Esophagus muscularis mucosa (tissue), 4 donors: ENCODE results near the gene CAPN14. TPM values are rescaled to one million over a fixed set of nuclear protein-coding genes. Genes with fewer than 3 reads are reported as not detected.

Source experiments
- DNase-seq: peaks from one replicate; pipeline ENCODE4 v3.0.0-alpha.2; 2017; ENCODE audit errors: extremely low spot score
- H3K27ac ChIP-seq, 4 donors: fragments of 200-600 bp; sonication (generic); replicated peaks in 1 of 4; 1 replicate in 3 of 4; 2 replicates in 1 of 4; pipeline ENCODE4 v1.5.1; 2016 to 2019; ENCODE audit warnings: mild to moderate bottlenecking in 1 of 4
- H3K27me3 ChIP-seq, 4 donors: fragments of 200-600 bp; sonication (generic); one replicate each; pipeline versions ENCODE4 v1.5.1 to v1.6.0; 2016 to 2019
- H3K36me3 ChIP-seq, 4 donors: fragments of 200-600 bp; sonication (generic); one replicate each; pipeline ENCODE4 v1.5.1; 2016 to 2019
- H3K4me1 ChIP-seq, 4 donors: fragments of 200-600 bp; sonication (generic); one replicate each; pipeline ENCODE4 v1.5.1; 2016 to 2019
- H3K4me3 ChIP-seq, 4 donors: fragments of 200-600 bp; sonication (generic); 1 replicate in 2 of 4; 2 replicates in 2 of 4; pipeline ENCODE4 v1.5.1; 2016 to 2019; ENCODE audit warnings: mild to moderate bottlenecking in 4 of 4, moderate library complexity in 1 of 4
- H3K9me3 ChIP-seq, 4 donors: fragments of 200-600 bp; sonication (generic); 1 replicate in 3 of 4; 2 replicates in 1 of 4; pipeline ENCODE4 v1.5.1; 2016 to 2019
- EP300 ChIP-seq: sonication (generic); formaldehyde crosslinking; IDR thresholded peaks from one replicate; pipeline ENCODE4 v1.6.1; 2017; ENCODE audit warnings: antibody characterized with exemption
- POLR2A ChIP-seq: fragments of 450-650 bp; IDR thresholded peaks from one replicate; pipeline ENCODE4 v1.6.1; 2017; ENCODE audit warnings: antibody characterized with exemption, moderate library complexity, mild to moderate bottlenecking, low read depth
- POLR2AphosphoS5 ChIP-seq, 2 donors: sonication (generic); formaldehyde crosslinking; IDR thresholded peaks; one replicate each; pipeline ENCODE4 v1.6.1; 2017; ENCODE audit warnings: antibody characterized with exemption in 2 of 2
- WGBS: methylation state at CpG from one replicate; pipeline ENCODE4 v1.1.5; 2018; 5-methylcytosine and 5-hydroxymethylcytosine counted together
- intact Hi-C: fragments of 100-400 bp; cut with DNase I; formaldehyde crosslinking; loops from one replicate; pipeline ENCODE4 v1.15.1; 2023
- total RNA-seq, 4 donors: library from RNA; depleted of rRNA; stranded (reverse); fragments of >200 nt; gene quantifications; one replicate each; pipeline versions ENCODE4 v1.1.0 to v1.2.1, GENCODE V29; 2016
- TF ChIP-seq, protein P1 (sequence below), 3 experiments: fragments of 200-600 bp in 2 of 3; fragments of 450-650 bp in 1 of 3; sonication (generic) in 2 of 3; IDR thresholded peaks; one replicate each; pipeline ENCODE4 v1.5.1; 2017 to 2019; ENCODE audit warnings: antibody characterized with exemption in 3 of 3, mild to moderate bottlenecking in 2 of 3, moderate library complexity in 1 of 3

Gene CAPN14
- total RNA-seq, 4 donors from 2014 or later, result 0.42 TPM; not detected in 3

DNA sequence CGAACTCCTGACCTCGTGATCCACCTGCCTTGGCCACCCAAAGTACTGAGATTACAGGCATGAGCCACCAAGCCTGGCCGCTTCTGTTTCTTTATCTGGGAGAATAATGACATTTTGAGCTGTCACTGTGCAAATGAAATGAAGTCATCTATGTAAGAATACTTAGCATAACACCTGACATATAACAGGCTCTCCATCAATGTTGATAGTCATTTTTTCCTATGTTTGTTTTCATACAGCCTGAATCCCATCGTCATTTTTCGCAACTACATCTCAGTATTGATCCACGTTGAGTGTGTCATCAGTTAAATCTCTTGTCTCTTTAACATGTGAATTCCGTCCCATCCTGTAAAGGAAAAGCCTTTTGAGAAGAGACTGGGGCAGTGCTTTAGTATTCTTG lies 6.4 kb upstream of the CAPN14 start:
- intact Hi-C loops, result no loop called here
- DNase-seq, result no peak
- Histone ChIP-seq H3K27me3 (peaks cover 0 to 18% (median 0%) of the 10 kb centered on the region in 4 donors), H3K4me3 (no peak overlapping the region), H3K36me3 (no peaks in the 10 kb centered on the region), H3K9me3 (no peaks in the 10 kb centered on the region), H3K27ac (no peak overlapping the region), H3K4me1 (no peaks in the 10 kb centered on the region)
- TF ChIP-seq POLR2A (no peak), POLR2AphosphoS5 (IDR thresholded peaks at IDR 0.05) (no peak), EP300 (no peak)
- TF ChIP-seq, protein P1, sequence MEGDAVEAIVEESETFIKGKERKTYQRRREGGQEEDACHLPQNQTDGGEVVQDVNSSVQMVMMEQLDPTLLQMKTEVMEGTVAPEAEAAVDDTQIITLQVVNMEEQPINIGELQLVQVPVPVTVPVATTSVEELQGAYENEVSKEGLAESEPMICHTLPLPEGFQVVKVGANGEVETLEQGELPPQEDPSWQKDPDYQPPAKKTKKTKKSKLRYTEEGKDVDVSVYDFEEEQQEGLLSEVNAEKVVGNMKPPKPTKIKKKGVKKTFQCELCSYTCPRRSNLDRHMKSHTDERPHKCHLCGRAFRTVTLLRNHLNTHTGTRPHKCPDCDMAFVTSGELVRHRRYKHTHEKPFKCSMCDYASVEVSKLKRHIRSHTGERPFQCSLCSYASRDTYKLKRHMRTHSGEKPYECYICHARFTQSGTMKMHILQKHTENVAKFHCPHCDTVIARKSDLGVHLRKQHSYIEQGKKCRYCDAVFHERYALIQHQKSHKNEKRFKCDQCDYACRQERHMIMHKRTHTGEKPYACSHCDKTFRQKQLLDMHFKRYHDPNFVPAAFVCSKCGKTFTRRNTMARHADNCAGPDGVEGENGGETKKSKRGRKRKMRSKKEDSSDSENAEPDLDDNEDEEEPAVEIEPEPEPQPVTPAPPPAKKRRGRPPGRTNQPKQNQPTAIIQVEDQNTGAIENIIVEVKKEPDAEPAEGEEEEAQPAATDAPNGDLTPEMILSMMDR (IDR thresholded peaks at IDR 0.05), result no peak
- 89% methylated on average over 7 of the region's 7 CpGs for WGBS

DNA sequence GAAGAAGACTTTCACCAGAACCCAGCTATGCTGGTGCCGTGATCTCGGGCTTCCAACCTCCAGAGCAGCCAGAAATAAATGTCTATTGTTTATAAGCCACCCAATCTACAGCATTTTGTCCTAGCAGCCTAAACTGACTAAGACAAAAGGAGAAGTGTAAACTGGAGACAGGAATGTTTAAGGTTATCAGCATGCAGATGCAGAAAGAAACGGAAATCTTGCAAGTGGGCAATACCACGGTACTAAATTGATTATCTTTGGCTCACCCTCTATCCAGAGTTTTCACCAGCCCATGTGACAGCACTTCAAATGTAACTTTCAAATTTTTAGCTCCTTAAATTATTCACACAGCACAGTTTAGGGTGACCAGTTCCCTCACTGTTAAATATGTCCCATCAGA lies 5.7 kb upstream of the CAPN14 start:
- H3K9me3 ChIP-seq, result no peaks in the 10 kb centered on the region
- no peak overlapping the region for H3K27ac ChIP-seq
- DNase-seq, result no peak
- H3K4me3 ChIP-seq, result no peak overlapping the region
- 81% methylated on average over 4 of the region's 4 CpGs for WGBS
- H3K36me3 ChIP-seq, result no peaks in the 10 kb centered on the region
- H3K4me1 ChIP-seq, result no peaks in the 10 kb centered on the region
- TF ChIP-seq POLR2A, result no peak
- TF ChIP-seq, protein P1 (IDR thresholded peaks at IDR 0.05), result no peak
- TF ChIP-seq EP300, result no peak
- TF ChIP-seq POLR2AphosphoS5 (IDR thresholded peaks at IDR 0.05), result no peak
- H3K27me3 ChIP-seq, result peaks cover 0 to 18% (median 0%) of the 10 kb centered on the region in 4 donors
- intact Hi-C loops, result no loop called here

DNA sequence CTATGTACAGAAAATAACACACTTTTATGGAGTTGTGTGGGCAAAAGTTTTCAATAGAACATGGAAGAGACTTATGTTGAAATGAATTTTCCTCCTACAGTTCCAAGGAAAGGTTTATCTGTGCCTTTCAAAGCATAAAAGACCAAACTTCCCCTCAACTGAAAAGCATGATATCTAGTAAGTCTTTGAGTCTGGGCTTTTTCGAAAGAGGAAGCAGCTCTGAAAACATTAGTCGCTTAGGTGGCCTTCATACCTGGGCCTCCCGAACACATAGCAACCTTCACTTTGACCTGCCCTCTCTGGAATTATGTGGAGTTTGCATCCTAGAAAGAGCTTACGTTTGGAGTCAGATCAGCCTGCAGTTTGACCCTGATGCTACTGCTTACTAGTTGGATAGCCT lies 4.8 kb upstream of the CAPN14 start:
- Histone ChIP-seq H3K4me1 (no peaks in the 10 kb centered on the region), H3K27me3 (peaks cover 0 to 18% (median 0%) of the 10 kb centered on the region in 4 donors), H3K9me3 (no peaks in the 10 kb centered on the region), H3K27ac (no peak overlapping the region), H3K4me3 (no peak overlapping the region), H3K36me3 (no peaks in the 10 kb centered on the region)
- TF ChIP-seq EP300 (no peak), POLR2A (no peak), POLR2AphosphoS5 (IDR thresholded peaks at IDR 0.05) (no peak)
- TF ChIP-seq, protein P1 (IDR thresholded peaks at IDR 0.05), result no peak
- intact Hi-C loops, result no loop called here
- DNase-seq, result no peak
- WGBS, result 83% methylated on average over 4 of the region's 4 CpGs

DNA sequence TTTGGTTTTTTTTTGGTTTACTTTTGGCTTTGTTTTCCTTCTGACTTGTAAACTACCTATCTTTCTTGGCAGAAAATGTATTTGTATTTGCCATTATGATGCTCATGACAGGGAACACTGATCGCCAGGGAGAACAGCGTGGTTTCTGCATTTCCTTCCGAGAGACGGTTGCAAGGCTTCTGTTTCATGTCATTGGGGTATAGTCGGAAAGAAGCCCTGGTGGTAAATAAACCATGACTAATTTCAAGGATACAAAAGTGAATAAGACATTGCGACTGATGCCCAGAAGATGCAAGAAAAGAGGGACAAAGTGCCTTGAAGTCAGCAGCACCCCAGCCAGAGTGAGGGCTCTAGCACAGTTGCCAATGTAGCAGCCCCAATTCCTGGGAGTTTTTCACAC lies 4.2 kb upstream of the CAPN14 start:
- intact Hi-C loops, result no loop called here
- Histone ChIP-seq H3K27ac (no peak overlapping the region), H3K27me3 (peaks cover 0 to 18% (median 0%) of the 10 kb centered on the region in 4 donors), H3K36me3 (no peaks in the 10 kb centered on the region), H3K4me1 (no peaks in the 10 kb centered on the region), H3K9me3 (no peaks in the 10 kb centered on the region), H3K4me3 (no peak overlapping the region)
- TF ChIP-seq EP300 (no peak), POLR2AphosphoS5 (IDR thresholded peaks at IDR 0.05) (no peak), POLR2A (no peak)
- TF ChIP-seq, protein P1 (IDR thresholded peaks at IDR 0.05), result no peak
- WGBS, result 70% methylated on average over 6 of the region's 6 CpGs
- no peak for DNase-seq
